ENCODE results near the gene ASPM. TPM values are rescaled to one million over a fixed set of nuclear protein-coding genes. Genes with fewer than 3 reads are reported as not detected.

ASPM gene
- total RNA-seq, 1 experiment from 2014 or later: 57.6 TPM

- BruUV-seq (replicated peaks): no TSS peak
- POLR2A ChIA-PET (ENCODE audit: unreplicated experiment): no interaction called here
- no peak for DNase-seq
Measured at GRCh38 chr1:197170538-197170937, 24.1 kb upstream of the ASPM start.

GRCh38 chr1:197159461-197159860, 13.0 kb upstream of the ASPM start:
- H3F3A ChIP-seq (ENCODE audit: insufficient read depth, low read depth): no peaks in the 10 kb centered on the region; the same call in 1 of the 2 replicates
- POLR2A ChIA-PET (ENCODE audit: unreplicated experiment): no interaction called here
- no peaks in the 10 kb centered on the region for H3K4me1 ChIP-seq (replicated peaks; ENCODE audit: insufficient read depth)
- no peaks in the 10 kb centered on the region for H3K9me2 ChIP-seq (ENCODE audit: insufficient read depth)
- H3K27me3 ChIP-seq (ENCODE audit: insufficient read depth, low read depth): no peaks in the 10 kb centered on the region
- no peak for TF ChIP-seq EZH2 (IDR thresholded peaks at IDR 0.05; ENCODE audit: low read depth)
- TF ChIP-seq CTCF (conservative IDR thresholded peaks at IDR 0.05): no peak
- H3K4me3 ChIP-seq: no peak overlapping the region
- no TSS peak for BruUV-seq (replicated peaks)
- no peaks in the 10 kb centered on the region for H4K20me1 ChIP-seq (ENCODE audit: insufficient read depth)
- H3K4me2 ChIP-seq: no peak overlapping the region
- H3K9me3 ChIP-seq (ENCODE audit: insufficient read depth, low read depth): no peaks in the 10 kb centered on the region
- no peak for DNase-seq
- intact Hi-C loops (cut with micrococcal nuclease; ENCODE audit: unreplicated experiment): no loop called here
- H3K27ac ChIP-seq: no peak overlapping the region
- no peak overlapping the region for H2AFZ ChIP-seq
- CTCF ChIA-PET: no interaction called here
- 0 out of 2 replicates have a peak, but pooled peaks cover 16% of the 10 kb centered on the region for H3K36me3 ChIP-seq (ENCODE audit: low read depth)
- no peaks in the 10 kb centered on the region; the same call in 1 of the 2 replicates for H3K79me2 ChIP-seq (ENCODE audit: low read depth)

More at GRCh38 chr1:197170538-197170937, 24.1 kb upstream of the ASPM start:
- H3K36me3 ChIP-seq (ENCODE audit: low read depth): peaks cover 43% of the 10 kb centered on the region
- H3K4me3 ChIP-seq: no peak overlapping the region
- peaks cover 14% of the 10 kb centered on the region for H3F3A ChIP-seq (ENCODE audit: insufficient read depth, low read depth)
- H3K9me3 ChIP-seq (ENCODE audit: insufficient read depth, low read depth): no peaks in the 10 kb centered on the region
- H3K79me2 ChIP-seq (ENCODE audit: low read depth): no peaks in the 10 kb centered on the region
- H3K4me1 ChIP-seq (replicated peaks; ENCODE audit: insufficient read depth): peaks cover 21% of the 10 kb centered on the region
- no peak overlapping the region for H2AFZ ChIP-seq
- no peaks in the 10 kb centered on the region for H3K27me3 ChIP-seq (ENCODE audit: insufficient read depth, low read depth)
- H3K27ac ChIP-seq: no peak overlapping the region
- no peaks in the 10 kb centered on the region for H3K9me2 ChIP-seq (ENCODE audit: insufficient read depth)
- no peaks in the 10 kb centered on the region for H4K20me1 ChIP-seq (ENCODE audit: insufficient read depth)
- H3K4me2 ChIP-seq: no peak overlapping the region
- TF ChIP-seq EZH2 (IDR thresholded peaks at IDR 0.05; ENCODE audit: low read depth) (no peak), CTCF (conservative IDR thresholded peaks at IDR 0.05) (no peak)
- intact Hi-C loops (cut with micrococcal nuclease; ENCODE audit: unreplicated experiment): no loop called here
- CTCF ChIA-PET: no interaction called here

GRCh38 chr1:197156692-197157091, 10.2 kb upstream of the ASPM start:
- Histone ChIP-seq H3K27me3 (ENCODE audit: insufficient read depth, low read depth) (no peaks in the 10 kb centered on the region), H3K4me2 (no peak overlapping the region), H4K20me1 (ENCODE audit: insufficient read depth) (no peaks in the 10 kb centered on the region), H3F3A (ENCODE audit: insufficient read depth, low read depth) (no peaks in the 10 kb centered on the region; the same call in 1 of the 2 replicates), H2AFZ (no peak overlapping the region), H3K27ac (no peak overlapping the region), H3K4me3 (no peak overlapping the region), H3K79me2 (ENCODE audit: low read depth) (no peaks in the 10 kb centered on the region), H3K36me3 (ENCODE audit: low read depth) (0 out of 2 replicates have a peak, but pooled peaks cover 11% of the 10 kb centered on the region), H3K4me1 (replicated peaks; ENCODE audit: insufficient read depth) (0 out of 2 replicates have a peak, but pooled peaks cover under 1% of the 10 kb centered on the region), H3K9me2 (ENCODE audit: insufficient read depth) (no peaks in the 10 kb centered on the region), H3K9me3 (ENCODE audit: insufficient read depth, low read depth) (no peaks in the 10 kb centered on the region)
- no peak for TF ChIP-seq CTCF (conservative IDR thresholded peaks at IDR 0.05)
- TF ChIP-seq EZH2 (IDR thresholded peaks at IDR 0.05; ENCODE audit: low read depth): no peak
- DNase-seq: no peak
- ChIA-PET POLR2A (ENCODE audit: unreplicated experiment) (no interaction called here), CTCF (no interaction called here)
- no TSS peak for BruUV-seq (replicated peaks)
- intact Hi-C loops (cut with micrococcal nuclease; ENCODE audit: unreplicated experiment): no loop called here
